LNCAP (cell line): ENCODE data around the gene FOS.

Source experiments
- CTCF ChIP-seq: fragments of 450-650 bp; IDR thresholded peaks from 2 replicates; pipeline ENCODE4 v1.5.1; 2017; ENCODE audit warnings: mild to moderate bottlenecking

The FOS gene

GRCh38 chr14:75254901-75255584 lies 23.6 kb upstream of the FOS start:
- TF ChIP-seq CTCF = no peak

- no peak for TF ChIP-seq CTCF
Observed at GRCh38 chr14:75258079-75258802, 20.4 kb upstream of the FOS start.

GRCh38 chr14:75258803-75259509 lies 19.7 kb upstream of the FOS start:
- TF ChIP-seq CTCF = no peak

GRCh38 chr14:75259510-75259855 lies 19.1 kb upstream of the FOS start:
- TF ChIP-seq CTCF = no peak

- TF ChIP-seq CTCF = no peak
Observed at GRCh38 chr14:75260025-75260763, 18.4 kb upstream of the FOS start.

- TF ChIP-seq CTCF = no peak
Observed at GRCh38 chr14:75261820-75262219, 16.8 kb upstream of the FOS start.

- no peak for TF ChIP-seq CTCF
Observed at GRCh38 chr14:75262641-75263040, 16.0 kb upstream of the FOS start.
